NCI-H128 (cell line): Measurements from ENCODE around the gene ILK.

Source experiments
- DNase-seq: peaks from one replicate; lab custom pipeline; 2025; ENCODE audit not compliant: unreplicated experiment; lab: John Stamatoyannopoulos, UW

The ILK gene

GRCh38 chr11:6654281-6655019 lies 50.9 kb downstream of the ILK start:
- DNase-seq: no peak

GRCh38 chr11:6655020-6655789 lies 51.6 kb downstream of the ILK start:
- DNase-seq: no peak

- DNase-seq: no peak
Observed at GRCh38 chr11:6655790-6656583, 52.4 kb downstream of the ILK start, which contains the start of gene DCHS1. DCHS1 (minus strand) TSS chr11:6655809; CDS start chr11:6641613, 14,196 bp downstream.

- DNase-seq: no peak
Observed at GRCh38 chr11:6656584-6656915, 53.0 kb downstream of the ILK start.

- no peak for DNase-seq
Observed at GRCh38 chr11:6656936-6657335, 53.4 kb downstream of the ILK start.

GRCh38 chr11:6657346-6657745 lies 53.8 kb downstream of the ILK start:
- DNase-seq: no peak

- DNase-seq: no peak
Observed at GRCh38 chr11:6658647-6659046, 55.1 kb downstream of the ILK start.
